GM15510 (cell line): ENCODE measurements around the gene MAPK14.

ENCODE experiments used
- POLR2A ChIP-seq: IDR thresholded peaks from 3 replicates; pipeline ENCODE4 v1.6.1; 2011; ENCODE audit warnings: borderline replicate concordance; ENCODE audit not compliant: insufficient read length; ENCODE audit errors: extremely low read depth

Gene MAPK14

GRCh38 chr6:36141961-36142360, 114.4 kb downstream of the MAPK14 start:
- TF ChIP-seq POLR2A, result no peak

DNA sequence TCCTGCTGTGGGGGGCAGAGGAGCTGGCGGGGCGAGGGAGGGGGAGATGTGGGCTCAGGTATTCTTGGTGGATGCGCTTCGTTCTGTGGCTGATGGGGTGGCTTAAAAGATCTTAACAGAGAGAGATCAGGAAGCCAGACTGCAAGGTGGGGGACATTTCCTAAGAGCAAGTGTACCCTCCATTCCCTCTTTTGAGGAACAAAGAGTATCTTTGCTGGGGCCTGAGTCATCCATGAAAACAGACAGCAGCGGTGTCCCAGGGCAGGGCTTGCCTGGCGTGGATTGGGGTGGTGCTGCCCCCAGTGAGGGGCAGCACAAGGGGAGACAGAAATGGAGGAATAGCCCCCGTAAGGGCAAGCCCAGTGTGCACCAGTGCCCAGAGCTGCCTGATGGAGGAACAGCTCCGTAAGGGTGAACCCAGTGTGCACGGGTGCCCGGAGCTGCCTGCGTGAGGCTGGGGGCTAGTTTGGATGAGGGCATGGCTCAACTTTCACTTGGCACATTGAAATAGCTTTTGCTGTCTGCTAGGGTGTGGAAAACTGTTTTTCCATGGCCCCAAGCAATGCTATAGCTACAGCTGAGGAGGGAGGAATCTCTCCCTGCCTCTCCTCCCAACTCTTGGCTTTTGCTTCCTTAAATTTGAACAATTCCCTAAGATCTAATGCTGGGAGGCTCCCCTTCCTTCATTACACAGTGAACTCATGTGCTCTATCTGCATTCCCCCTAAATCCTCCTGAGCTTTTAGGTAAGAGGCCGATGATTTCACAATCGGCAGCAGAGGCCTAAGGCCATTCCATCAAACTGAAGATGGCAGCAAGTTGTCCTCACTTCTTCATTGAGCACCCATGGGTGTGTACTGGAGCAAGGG, 115.6 kb downstream of the MAPK14 start:
- no peak for TF ChIP-seq POLR2A

DNA sequence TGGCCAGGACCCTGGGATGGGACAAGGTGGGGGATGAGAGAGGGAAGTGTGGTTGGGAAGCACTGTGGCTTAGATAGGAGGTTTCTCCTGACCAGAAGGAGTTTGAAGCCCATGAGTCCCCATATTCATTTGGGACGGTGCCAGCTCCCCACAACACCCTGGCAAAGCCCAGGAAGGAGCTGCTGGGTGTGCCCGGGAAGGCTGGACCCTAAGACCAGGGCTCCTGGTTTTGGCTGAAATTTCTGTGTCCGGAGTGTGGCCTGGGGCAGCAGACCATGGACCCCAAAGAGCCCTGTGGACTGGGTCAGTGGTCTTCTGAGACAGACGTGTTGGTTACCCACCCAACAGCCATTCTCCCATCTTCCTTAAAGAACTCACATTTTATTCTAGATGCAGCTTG, 117.9 kb downstream of the MAPK14 start:
- TF ChIP-seq POLR2A, result no peak

- TF ChIP-seq POLR2A, result no peak
Measured at GRCh38 chr6:36147294-36147693, 119.7 kb downstream of the MAPK14 start.

DNA sequence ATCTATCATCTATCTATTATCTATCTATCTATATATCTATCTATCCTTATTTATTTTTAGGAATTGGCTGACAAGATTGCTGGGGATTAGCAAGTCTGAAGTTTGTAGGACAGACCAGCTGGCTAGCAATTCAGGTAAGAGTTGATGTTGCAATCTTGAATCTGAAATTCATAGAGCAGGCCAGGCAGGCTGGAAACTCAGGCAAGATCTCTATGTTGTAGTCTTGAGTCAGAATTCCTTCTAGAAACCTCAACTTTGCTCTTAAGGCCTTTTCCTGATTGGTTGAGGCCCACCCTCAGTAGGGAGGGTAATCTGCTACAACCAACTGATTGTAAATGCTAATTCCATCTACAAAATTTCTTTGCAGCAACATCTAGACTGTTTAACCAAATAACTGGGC, 121.9 kb downstream of the MAPK14 start:
- no peak for TF ChIP-seq POLR2A

DNA sequence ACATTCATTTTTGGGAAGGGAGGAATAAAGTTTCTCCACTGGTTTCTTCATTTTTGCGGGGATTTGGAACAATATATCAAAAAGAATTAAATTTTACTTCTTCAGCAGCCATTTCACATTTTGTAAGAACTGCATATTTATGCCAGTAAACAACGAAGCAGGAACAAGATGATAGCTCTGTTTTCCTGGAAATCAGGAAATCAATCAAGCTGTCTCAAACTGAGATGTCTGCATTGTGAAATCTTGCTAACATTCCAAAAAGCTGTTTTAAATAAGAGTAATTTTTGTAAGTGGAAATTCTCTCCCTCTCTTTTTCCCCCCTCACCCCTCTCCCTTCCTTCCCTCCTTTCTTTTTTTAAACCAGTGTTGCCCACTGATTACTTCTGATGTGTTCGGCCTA, 122.7 kb downstream of the MAPK14 start:
- TF ChIP-seq POLR2A, result no peak

- TF ChIP-seq POLR2A, result no peak
Measured at GRCh38 chr6:36154286-36154685, 126.7 kb downstream of the MAPK14 start.

- no peak for TF ChIP-seq POLR2A
Measured at GRCh38 chr6:36155662-36156061, 128.1 kb downstream of the MAPK14 start.

- TF ChIP-seq POLR2A, result no peak
Measured at GRCh38 chr6:36160147-36160760, 132.6 kb downstream of the MAPK14 start.
